Urinary bladder (tissue), 4 donors: ENCODE results near the gene AKAP6. TPM values are rescaled to one million over a fixed set of nuclear protein-coding genes. Genes with fewer than 3 reads are reported as not detected.
"Not testable (repeated sequence)": the region's sequence is repeated elsewhere in the genome, so short reads cannot be mapped to it uniquely, and the experiment has no call there.

Source experiments
- DNase-seq: peaks from one replicate; pipeline ENCODE4 v3.0.0-alpha.2; 2015; ENCODE audit errors: extremely low spot score
- H3K27ac ChIP-seq: one replicate; pipeline ENCODE4 v1.5.1; 2013; ENCODE audit warnings: low read depth, mild to moderate bottlenecking, moderate library complexity
- H3K36me3 ChIP-seq: one replicate; pipeline ENCODE4 v1.6.1; 2013; ENCODE audit warnings: mild to moderate bottlenecking, moderate library complexity; ENCODE audit not compliant: insufficient read depth
- H3K4me1 ChIP-seq: one replicate; pipeline ENCODE4 v1.6.1; 2013; ENCODE audit warnings: mild to moderate bottlenecking, moderate library complexity; ENCODE audit not compliant: insufficient read depth
- H3K4me3 ChIP-seq: one replicate; pipeline ENCODE4 v1.5.1; 2013; ENCODE audit warnings: low read depth, low read length
- WGBS: extraction: QIAGEN DNeasy Blood & Tissue Kit; methylation state at CpG from one replicate; pipeline ENCODE4 v1.1.7; 2013; 5-methylcytosine and 5-hydroxymethylcytosine counted together
- polyA plus RNA-seq: library from polyadenylated mRNA; stranded (reverse); fragments of 200-250 nt; gene quantifications from one replicate; pipeline ENCODE4 v1.2.3, GENCODE V29; 2013
- total RNA-seq: library from RNA; depleted of rRNA; stranded (reverse); fragments of >200 nt; gene quantifications from one replicate; pipeline ENCODE4 v1.2.3, GENCODE V29; 2014
- donor health status: healthy with polysubstance abuse.
- donor health status: healthy.

The AKAP6 gene
- total and polyA plus RNA-seq, 2 donors, result 7.3 to 43.0 TPM

- no peaks in the 10 kb centered on the region for H3K4me1 ChIP-seq
- H3K27ac ChIP-seq, result no peak overlapping the region
- DNase-seq, result no peak
These were observed 38.4 kb downstream of the AKAP6 start for GRCh38 chr14:32367516-32367915.

GRCh38 chr14:32368107-32368506 lies 39.0 kb downstream of the AKAP6 start:
- no peak overlapping the region for H3K27ac ChIP-seq
- 92% methylated on average over 3 of the region's 3 CpGs for WGBS
- no peaks in the 10 kb centered on the region for H3K36me3 ChIP-seq
- no peaks in the 10 kb centered on the region for H3K4me1 ChIP-seq
- DNase-seq, result no peak
- H3K4me3 ChIP-seq, result no peak overlapping the region

More at GRCh38 chr14:32367516-32367915, 38.4 kb downstream of the AKAP6 start:
- Histone ChIP-seq H3K4me3 (no peak overlapping the region), H3K36me3 (no peaks in the 10 kb centered on the region)

GRCh38 chr14:32370714-32371113 lies 41.6 kb downstream of the AKAP6 start:
- no peaks in the 10 kb centered on the region for H3K4me1 ChIP-seq
- no peak overlapping the region for H3K27ac ChIP-seq
- DNase-seq, result no peak
- H3K36me3 ChIP-seq, result no peaks in the 10 kb centered on the region
- 54% methylated on average over 1 of the region's 1 CpG for WGBS
- no peak overlapping the region for H3K4me3 ChIP-seq

GRCh38 chr14:32372154-32372553 lies 43.1 kb downstream of the AKAP6 start:
- no peak overlapping the region for H3K4me3 ChIP-seq
- 30% methylated on average over 2 of the region's 2 CpGs for WGBS
- DNase-seq, result no peak
- H3K36me3 ChIP-seq, result no peaks in the 10 kb centered on the region
- no peaks in the 10 kb centered on the region for H3K4me1 ChIP-seq
- no peak overlapping the region for H3K27ac ChIP-seq

- not testable (repeated sequence) for H3K36me3 ChIP-seq, H3K4me3 ChIP-seq, H3K4me1 ChIP-seq, DNase-seq, H3K27ac ChIP-seq
- WGBS, result 85% methylated on average over 3 of the region's 3 CpGs
These were observed 44.1 kb downstream of the AKAP6 start for GRCh38 chr14:32373174-32373573.

GRCh38 chr14:32374155-32374554 lies 45.1 kb downstream of the AKAP6 start:
- no peak for DNase-seq
- H3K27ac ChIP-seq, result no peak overlapping the region
- 74% methylated on average over 3 of the region's 3 CpGs for whole genome bisulfite sequencing

GRCh38 chr14:32375663-32376062 lies 46.6 kb downstream of the AKAP6 start:
- H3K36me3 ChIP-seq, result no peaks in the 10 kb centered on the region
- WGBS, result 86% methylated on average over 2 of the region's 2 CpGs
- no peak overlapping the region for H3K4me3 ChIP-seq
- no peak for DNase-seq
- H3K4me1 ChIP-seq, result no peaks in the 10 kb centered on the region
- no peak overlapping the region for H3K27ac ChIP-seq

More at GRCh38 chr14:32374155-32374554, 45.1 kb downstream of the AKAP6 start:
- Histone ChIP-seq H3K36me3 (no peaks in the 10 kb centered on the region), H3K4me3 (no peak overlapping the region), H3K4me1 (no peaks in the 10 kb centered on the region)

- no peaks in the 10 kb centered on the region for H3K4me1 ChIP-seq
- no peak for DNase-seq
- WGBS, result 87% methylated on average over 5 of the region's 5 CpGs
- H3K36me3 ChIP-seq, result no peaks in the 10 kb centered on the region
- H3K4me3 ChIP-seq, result no peak overlapping the region
- H3K27ac ChIP-seq, result no peak overlapping the region
These were observed 48.0 kb downstream of the AKAP6 start for GRCh38 chr14:32377046-32377646.

- no peak for DNase-seq
- Histone ChIP-seq H3K27ac (no peak overlapping the region), H3K36me3 (no peaks in the 10 kb centered on the region), H3K4me1 (no peaks in the 10 kb centered on the region), H3K4me3 (no peak overlapping the region)
These were observed 49.2 kb downstream of the AKAP6 start for GRCh38 chr14:32378284-32378683.

- 73% methylated on average over 1 of the region's 1 CpG for WGBS
- Histone ChIP-seq H3K4me3 (no peak overlapping the region), H3K4me1 (no peaks in the 10 kb centered on the region), H3K27ac (no peak overlapping the region), H3K36me3 (no peaks in the 10 kb centered on the region)
- no peak for DNase-seq
These were observed 50.3 kb downstream of the AKAP6 start for GRCh38 chr14:32379447-32379846.

GRCh38 chr14:32381869-32382268 lies 52.8 kb downstream of the AKAP6 start:
- Histone ChIP-seq H3K36me3 (no peaks in the 10 kb centered on the region), H3K4me1 (no peaks in the 10 kb centered on the region), H3K4me3 (no peak overlapping the region), H3K27ac (no peak overlapping the region)
- no peak for DNase-seq
- WGBS, result 91% methylated on average over 2 of the region's 2 CpGs

- WGBS, result 88% methylated on average over 1 of the region's 1 CpG
- Histone ChIP-seq H3K27ac (no peak overlapping the region), H3K36me3 (no peaks in the 10 kb centered on the region), H3K4me1 (no peaks in the 10 kb centered on the region), H3K4me3 (no peak overlapping the region)
- DNase-seq, result no peak
These were observed 53.6 kb downstream of the AKAP6 start for GRCh38 chr14:32382704-32383103.

GRCh38 chr14:32383364-32384009 lies 54.4 kb downstream of the AKAP6 start:
- Histone ChIP-seq H3K4me1 (no peaks in the 10 kb centered on the region), H3K27ac (no peak overlapping the region), H3K36me3 (no peaks in the 10 kb centered on the region), H3K4me3 (no peak overlapping the region)
- DNase-seq, result no peak
- 85% methylated on average over 3 of the region's 3 CpGs for WGBS

- Histone ChIP-seq H3K27ac (no peak overlapping the region), H3K4me1 (no peaks in the 10 kb centered on the region), H3K36me3 (no peaks in the 10 kb centered on the region), H3K4me3 (no peak overlapping the region)
- WGBS, result 87% methylated on average over 2 of the region's 2 CpGs
- no peak for DNase-seq
These were observed 55.4 kb downstream of the AKAP6 start for GRCh38 chr14:32384464-32384863.
